Heart left ventricle (tissue), 13 donors: ENCODE results near the gene PLA2G6.

ENCODE experiments used
- CTCF ChIP-seq, 12 donors: fragments of 200-600 bp; sonication (generic) in 4 of 12; IDR thresholded peaks; one replicate each; pipeline versions ENCODE4 v1.5.0 to v1.8.0; 2018 to 2022; ENCODE audit warnings: antibody characterized with exemption in 12 of 12, mild to moderate bottlenecking in 5 of 12
- POLR2A ChIP-seq, 2 donors: fragments of 450-650 bp; IDR thresholded peaks; one replicate each; pipeline ENCODE4 v1.6.1; 2017; ENCODE audit warnings: antibody characterized with exemption in 2 of 2, mild to moderate bottlenecking in 2 of 2, moderate library complexity in 2 of 2
- donor health status: ischemic (EF 13 %, LVEDD 7.1; RV severe dilation, severe dysfunction).
- donor health status: DM: no; HTN: yes; CAD: no.
- donor health status: DM: no; HTN: no; CAD: no.
- donor health status: ischemic (EF 25% LVEDD 6.9; RV normal size, moderate dysfunction).
- donor health status: ischemic (EF 25% LVEDD 5.7; RV mildly dilated, moderate dysfunction).
- donor health status: ischemic (EF 35%, LVEDD 5.7; RV mildly dilated, moderate dysfunction).
- donor health status: nonischemic (EF 11% LVEDD 7.7; RV severe dilation, severe dysfunction).
- donor health status: DM: yes; HTN: yes; CAD: no.
- donor health status: PGD.
- donor health status: ischemic (EF 29% LVEDD 5.4; RV normal size, mild dysfunction).
- donor health status: nonischemic (EF 23%, LVEDD 6.1; RV moderate dilation, normal function).

GRCh38 chr22:38115423-38116205 is 66.0 kb downstream of the PLA2G6 start:
- TF ChIP-seq POLR2A (IDR thresholded peaks at IDR 0.05) = no peak
- TF ChIP-seq CTCF (IDR thresholded peaks at IDR 0.05) = no peak
